ENCODE data around the gene SYT6.

- TF ChIP-seq CTCF (conservative IDR thresholded peaks at IDR 0.05; ENCODE audit: low read depth, low read length) (no peak), EZH2 (IDR thresholded peaks at IDR 0.05; ENCODE audit: borderline replicate concordance, low read depth, low read length, poor library complexity, severe bottlenecking) (no peak)
Measured at GRCh38 chr1:114088392-114089299, 65.0 kb downstream of the SYT6 start.
